IPS-NIHi7 (cell line): ENCODE results near the gene PARVA.

Experiments
- DNase-seq: peaks from one replicate; pipeline ENCODE4 v3.0.0; 2012; ENCODE audit warnings: mixed read lengths; ENCODE audit errors: extremely low spot score

PARVA gene

GRCh38 chr11:12531020-12531419, 153.6 kb downstream of the PARVA start:
- DNase-seq = no peak

DNA sequence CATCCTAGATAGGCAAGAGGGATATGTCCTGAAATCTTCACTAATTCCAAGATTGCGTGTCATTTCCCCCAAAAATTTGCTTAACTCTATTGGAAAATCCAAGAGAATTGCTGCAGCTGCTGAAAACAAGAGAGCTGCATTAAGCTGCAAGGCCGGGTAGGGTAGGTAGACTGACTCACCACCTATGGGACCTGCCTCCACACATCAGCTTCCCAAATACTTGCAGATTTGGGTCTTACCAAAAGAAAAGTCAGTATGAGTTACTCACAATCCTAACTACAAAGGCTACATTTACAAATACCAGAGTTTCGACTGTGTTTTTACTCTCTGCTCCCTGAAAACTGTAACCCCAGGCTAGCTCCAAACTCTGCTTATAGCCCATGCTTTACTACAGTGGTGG, 154.3 kb downstream of the PARVA start:
- no peak for DNase-seq

DNA sequence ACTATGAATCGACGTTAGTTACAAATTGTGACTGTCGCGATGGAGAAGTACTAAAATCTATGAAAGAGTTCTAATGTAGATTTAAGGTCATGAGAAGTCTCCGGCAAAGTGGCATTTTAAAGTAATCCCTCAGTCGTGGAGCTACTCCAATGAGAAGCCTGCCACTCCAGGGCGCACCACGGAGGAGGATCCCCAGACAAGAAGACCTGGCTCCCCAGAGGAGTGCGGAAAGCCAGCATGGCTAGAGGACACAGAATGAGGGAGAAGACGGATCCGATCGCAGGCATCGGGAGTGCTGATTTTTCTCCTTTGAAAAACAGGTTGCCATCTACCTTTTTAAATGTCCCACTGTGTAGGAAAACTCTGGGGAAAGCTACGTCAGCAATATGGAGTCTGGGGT, 155.2 kb downstream of the PARVA start:
- DNase-seq = no peak

- no peak for DNase-seq
Observed at GRCh38 chr11:12534549-12534948, 157.2 kb downstream of the PARVA start.

DNA sequence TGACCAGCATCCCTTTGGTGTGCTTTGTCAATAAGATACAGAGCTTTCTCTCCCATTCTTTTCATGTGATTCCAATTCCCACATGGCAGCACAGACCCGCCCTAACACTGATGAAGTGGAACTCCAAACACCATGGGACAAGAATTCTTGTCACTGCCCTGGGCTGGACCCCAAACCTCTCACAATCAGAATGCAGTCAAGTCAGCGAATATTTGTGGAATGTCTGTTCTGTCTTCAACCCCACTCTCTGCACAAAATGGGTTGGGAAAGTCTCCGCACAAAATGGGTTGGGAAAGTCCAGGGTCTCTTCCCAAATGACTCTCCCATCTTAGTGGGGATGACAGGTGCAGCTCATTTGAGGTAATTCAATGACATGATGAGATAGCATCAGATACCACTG, 157.9 kb downstream of the PARVA start:
- DNase-seq = no peak

- DNase-seq = no peak
Observed at GRCh38 chr11:12536566-12536965, 159.2 kb downstream of the PARVA start.

DNA sequence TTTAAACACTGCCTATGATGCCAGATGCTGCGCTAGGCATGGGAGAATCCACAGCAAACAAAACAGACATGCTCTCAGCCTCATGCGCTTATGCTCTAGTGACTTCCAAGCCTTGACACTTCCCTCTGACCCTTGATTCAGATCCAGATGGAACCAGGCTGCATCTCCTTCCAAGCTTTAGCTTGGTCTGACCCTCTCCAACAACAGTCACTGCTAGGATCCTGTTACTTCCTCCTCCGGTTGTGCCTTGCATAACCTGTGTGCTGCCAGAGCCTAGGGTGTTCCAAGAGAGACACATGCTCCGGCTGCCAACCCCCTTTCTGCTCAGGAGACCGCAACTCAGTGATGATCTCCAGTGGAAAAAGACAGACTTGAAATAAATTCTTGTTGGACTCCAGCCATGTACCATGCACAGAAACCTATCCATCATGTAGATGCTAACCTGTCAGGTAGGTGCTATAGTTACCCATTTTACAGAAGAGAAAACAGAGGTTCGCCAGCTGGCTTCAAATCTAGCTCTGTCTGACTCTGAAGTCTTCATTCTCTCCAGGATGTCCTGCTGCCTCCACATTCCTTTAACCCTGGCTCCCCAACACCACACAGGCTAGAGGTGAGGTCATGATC, 160.5 kb downstream of the PARVA start:
- DNase-seq = no peak

DNA sequence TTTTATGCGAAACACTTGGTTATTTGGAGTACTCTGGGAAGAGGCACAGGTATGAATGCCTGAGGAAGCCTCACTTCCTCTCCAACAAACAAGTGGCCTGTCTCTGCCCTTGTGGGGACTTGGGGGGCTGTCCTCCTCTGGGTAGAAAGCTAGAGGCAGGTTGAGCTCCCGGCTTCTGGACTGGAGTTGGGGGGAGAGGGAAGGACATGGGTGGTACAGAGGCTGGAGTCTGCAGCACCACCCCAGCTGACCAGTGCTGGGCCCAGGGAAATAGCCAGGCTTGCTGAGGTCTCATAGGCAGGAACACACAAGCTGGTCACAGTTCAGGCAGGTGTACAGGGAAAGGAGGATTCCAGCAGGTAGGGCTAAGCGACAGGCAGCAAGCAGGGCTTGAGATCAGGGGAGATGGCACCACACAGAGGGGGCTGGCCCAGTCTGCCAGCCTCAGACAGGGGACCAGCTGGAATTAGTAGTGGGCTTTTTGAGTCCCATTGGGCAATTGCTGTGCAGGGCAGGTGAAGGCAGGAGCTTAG, 161.6 kb downstream of the PARVA start:
- no peak for DNase-seq

- DNase-seq = no peak
Observed at GRCh38 chr11:12539572-12539971, 162.2 kb downstream of the PARVA start.

DNA sequence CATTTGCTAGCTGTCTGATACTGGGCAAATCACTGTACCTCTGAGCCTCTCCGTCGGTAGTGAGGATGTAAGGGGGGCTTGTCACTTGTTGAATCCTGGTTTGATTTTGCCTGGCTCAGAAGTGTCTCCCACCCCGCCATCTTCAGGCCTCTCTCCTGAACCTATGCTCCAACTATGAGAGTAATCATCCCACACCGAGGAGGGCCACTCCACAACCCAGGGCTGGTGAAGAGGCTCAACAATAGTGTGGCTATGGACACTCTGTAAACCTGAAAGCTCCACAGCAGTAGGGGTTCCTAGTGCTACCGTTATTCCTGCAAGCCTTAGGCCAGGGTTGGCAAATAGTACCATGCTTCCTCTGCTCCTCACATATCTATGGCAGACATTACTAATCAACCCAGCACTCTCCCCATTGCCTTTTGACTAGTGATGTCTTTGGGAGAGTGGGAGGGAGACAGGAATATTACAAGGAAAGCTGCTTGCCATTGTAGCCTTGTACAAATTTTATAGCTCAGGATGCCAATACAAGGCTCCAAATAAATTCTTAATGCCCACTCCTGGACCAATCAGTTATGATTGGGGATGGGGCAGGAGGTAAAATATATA, 162.8 kb downstream of the PARVA start:
- DNase-seq = no peak

- DNase-seq = no peak
Observed at GRCh38 chr11:12540913-12541582, 163.7 kb downstream of the PARVA start.

DNA sequence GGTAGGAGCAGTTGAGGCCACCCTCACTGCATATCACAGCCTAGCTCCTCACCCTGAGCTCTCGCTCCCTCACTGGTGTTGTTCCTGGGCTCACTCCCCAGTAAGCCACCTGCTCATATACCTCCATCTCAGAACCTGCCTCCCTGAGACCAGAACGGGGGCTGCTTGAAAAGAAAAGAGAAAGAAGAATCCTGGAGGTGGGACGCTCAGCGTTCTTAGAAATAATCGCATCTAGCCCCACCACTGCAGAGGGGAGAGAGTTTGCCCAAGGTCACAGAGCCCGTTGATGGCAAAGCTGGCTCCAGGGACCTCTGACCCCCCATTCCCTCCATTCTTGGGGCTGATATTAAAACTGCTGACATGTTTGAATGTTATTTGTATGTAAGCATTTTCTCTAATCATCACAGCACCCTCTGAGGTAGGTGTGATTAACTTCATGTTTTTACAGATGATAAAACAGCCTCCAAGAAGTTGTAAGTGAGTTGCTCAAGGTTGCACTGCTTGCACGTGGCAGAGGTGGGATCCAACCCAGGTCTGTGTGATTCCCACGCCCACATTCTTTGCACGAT, 164.3 kb downstream of the PARVA start:
- DNase-seq = no peak

DNA sequence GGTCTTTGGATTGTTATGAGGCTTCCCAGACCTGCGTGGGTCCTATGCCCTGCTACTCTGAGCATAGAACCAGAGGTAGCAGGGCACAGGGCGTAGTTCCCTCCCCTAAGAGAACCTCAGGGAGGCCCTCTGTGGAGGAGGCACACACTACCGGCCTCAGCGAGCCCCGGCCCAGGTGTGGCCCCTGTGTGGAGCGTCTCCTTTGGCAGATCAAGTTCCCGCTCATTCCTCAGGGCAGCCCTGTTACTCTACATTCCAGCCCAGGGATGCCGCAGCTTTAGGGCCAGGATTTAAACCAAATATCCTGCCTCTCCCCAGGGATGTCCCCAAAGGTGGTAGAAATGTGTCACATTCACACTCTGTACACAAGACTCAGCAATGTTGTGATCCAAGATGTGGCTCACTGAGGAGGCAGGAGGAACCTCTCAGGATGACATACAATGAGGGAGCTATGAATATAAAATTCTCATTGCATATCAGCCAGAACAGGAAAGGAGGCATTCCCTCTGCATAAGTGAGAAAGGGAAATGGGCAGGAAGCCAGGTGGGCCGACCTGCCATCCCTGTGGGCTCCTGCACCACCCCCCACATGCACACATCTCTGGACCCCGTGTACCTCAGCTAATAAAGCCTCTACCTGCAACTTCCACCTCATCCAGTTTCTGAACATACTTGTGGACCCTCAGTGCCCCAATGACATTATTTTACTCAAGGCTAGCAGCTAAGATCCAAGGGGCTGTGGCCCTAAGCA, 165.0 kb downstream of the PARVA start:
- no peak for DNase-seq

DNA sequence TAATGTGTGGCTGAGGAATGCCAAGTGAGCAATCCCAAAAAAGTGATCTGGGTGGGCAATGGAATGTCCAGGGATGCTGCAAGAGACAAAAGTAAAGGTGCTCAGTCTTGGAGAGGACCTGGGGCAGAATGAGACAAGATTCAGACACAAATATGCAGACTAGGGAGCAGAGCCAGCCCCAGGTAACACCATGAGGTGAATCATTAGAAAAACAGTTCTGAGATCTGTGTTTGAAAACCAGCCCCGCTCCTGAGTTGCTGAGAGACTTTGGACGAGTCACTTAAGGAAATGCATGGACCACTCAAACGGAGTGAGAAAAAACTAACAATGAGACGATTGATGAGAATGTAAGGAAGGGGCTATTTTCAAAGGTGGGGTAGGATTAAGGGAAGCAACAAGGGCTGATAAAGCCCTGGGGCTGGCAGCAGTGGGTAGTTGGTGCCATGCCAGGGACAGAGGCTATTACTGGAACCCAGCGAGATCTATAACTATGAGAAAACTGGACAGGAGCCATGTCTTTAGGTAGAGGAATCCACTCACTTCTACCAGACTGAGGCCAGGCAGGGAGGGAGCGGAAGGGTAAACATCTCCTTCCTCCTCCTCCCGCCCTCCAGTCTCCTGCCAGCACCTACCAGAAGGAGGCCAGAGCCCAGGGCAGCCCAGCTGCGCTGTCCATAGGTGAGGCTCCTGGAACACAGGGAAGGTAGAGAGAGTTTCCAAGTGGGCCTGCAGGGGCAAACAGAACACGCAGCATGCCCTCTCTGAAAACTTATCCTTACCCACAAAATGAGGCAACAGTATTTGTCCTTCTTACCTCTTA, 166.4 kb downstream of the PARVA start:
- DNase-seq = no peak

DNA sequence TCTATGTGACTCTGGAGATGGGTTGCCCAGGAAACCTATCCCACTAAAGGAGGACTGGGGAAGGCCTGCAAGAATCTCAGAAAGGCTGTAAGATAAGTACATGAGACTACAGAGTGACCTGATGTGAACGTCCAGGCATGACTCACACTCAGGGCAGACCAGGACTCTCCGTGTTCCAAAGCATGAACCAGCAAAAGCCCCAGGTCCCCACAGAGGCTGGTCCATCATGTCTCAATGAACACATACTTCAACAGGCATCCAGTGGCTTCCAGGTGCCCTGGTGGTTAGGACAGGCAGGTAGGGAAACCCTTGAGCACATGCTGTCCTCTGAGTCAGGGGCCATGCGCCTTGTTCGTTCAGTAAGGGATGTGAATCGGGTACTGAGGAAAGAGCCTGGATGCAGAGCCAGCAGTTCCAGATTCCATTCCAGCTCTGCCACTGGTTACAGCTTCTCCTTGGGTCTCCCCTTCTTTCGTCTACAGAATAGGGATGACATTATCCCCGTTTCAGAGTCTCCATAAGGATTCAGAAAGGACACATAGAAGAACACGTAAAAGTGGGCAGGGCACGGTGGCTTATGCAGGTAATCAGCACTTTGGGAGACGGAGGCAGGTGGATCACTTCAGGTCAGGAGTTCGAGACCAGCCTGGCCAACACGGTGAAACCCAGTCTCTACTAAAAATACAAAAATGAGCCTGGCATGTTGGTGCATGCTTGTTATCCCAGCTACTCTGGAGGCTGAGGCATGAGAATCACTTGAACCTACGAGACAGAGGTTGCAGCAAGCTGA, 167.8 kb downstream of the PARVA start:
- DNase-seq = no peak

- DNase-seq = no peak
Observed at GRCh38 chr11:12546122-12546521, 168.8 kb downstream of the PARVA start.

GRCh38 chr11:12546660-12547059, 169.3 kb downstream of the PARVA start:
- DNase-seq = no peak

GRCh38 chr11:12547953-12548650, 170.7 kb downstream of the PARVA start:
- peak; percentile 21 for DNase-seq

GRCh38 chr11:12552692-12553091, 175.3 kb downstream of the PARVA start:
- DNase-seq = no peak

- DNase-seq = no peak
Observed at GRCh38 chr11:12554122-12554521, 176.8 kb downstream of the PARVA start.
